ENCODE results near the gene HESX1.

HESX1 gene

GRCh38 chr3:57150113-57150581 lies 49.6 kb downstream of the HESX1 start:
- DNase-seq, result peak in 1 of 58 donors; percentile 17

Measured in anterior cingulate cortex (tissue), 58 donors.